GM19395 (cell line): ENCODE measurements around the gene CFAP107.
"Not testable (repeated sequence)": the region's sequence is repeated elsewhere in the genome, so short reads cannot be mapped to it uniquely, and the experiment has no call there.

Source experiments
- ATAC-seq: cut with Tn5 transposase; IDR thresholded peaks from one replicate; pipeline ENCODE4 v1.9.1; 2021; ENCODE audit warnings: mild to moderate bottlenecking, moderate library complexity; ENCODE audit not compliant: unreplicated experiment

Gene CFAP107

DNA sequence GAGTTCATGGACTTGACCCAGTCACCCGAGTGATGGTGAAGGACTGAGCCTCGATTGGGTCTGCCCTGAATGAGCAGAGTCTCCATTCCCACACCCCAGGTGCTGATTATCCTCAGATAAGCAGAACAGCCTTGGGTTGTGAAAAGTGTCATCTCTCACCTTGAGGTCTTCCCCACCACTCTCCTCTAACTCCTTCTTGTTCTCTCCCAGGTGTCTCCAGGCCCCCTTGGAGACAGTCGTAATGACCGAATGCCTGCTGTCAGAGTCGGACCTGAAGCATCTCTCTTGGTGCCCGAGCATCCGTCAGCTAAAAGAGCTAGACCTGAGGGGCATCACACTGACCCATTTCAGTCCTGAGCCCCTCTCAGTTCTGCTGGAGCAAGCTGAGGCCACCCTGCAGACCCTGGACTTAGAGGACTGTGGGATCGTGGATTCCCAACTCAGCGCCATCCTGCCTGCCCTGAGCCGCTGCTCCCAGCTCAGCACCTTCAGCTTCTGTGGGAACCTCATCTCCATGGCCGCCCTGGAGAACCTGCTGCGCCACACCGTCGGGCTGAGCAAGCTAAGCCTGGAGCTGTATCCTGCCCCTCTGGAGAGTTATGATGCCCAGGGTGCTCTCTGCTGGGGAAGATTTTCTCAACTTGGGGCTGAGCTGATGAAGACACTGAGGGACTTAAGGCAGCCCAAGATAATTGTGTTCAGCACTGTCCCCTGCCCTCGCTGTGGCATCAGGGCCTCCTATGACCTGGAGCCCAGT, 31.0 kb downstream of the CFAP107 start:
- ATAC-seq: no peak

GRCh38 chr1:12778061-12778460, 32.1 kb downstream of the CFAP107 start:
- no peak for ATAC-seq

- ATAC-seq: no peak
Observed at GRCh38 chr1:12778907-12779306, 32.9 kb downstream of the CFAP107 start.

DNA sequence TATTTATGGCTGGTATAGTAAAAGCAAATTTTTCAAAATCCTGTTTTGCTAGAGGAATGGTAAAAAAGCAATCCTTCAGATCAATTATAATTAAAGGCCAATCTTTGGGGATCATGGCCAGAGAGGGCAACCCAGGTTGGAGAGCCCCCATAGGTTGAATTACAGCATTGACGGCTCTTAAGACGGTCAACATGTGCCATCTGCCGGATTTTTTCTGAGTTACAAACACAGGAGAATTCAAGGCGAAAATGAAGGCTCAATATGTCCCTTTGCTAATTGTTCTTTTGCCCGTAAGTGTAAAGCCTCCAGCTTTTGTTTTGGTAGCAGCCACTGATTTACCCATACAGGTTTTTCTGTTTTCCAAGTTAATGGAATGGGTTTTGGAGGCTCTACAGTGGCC, 35.5 kb downstream of the CFAP107 start:
- not testable (repeated sequence) for ATAC-seq

- not testable (repeated sequence) for ATAC-seq
Observed at GRCh38 chr1:12783783-12784182, 37.8 kb downstream of the CFAP107 start.

- ATAC-seq: not testable (repeated sequence)
Observed at GRCh38 chr1:12784729-12785128, 38.7 kb downstream of the CFAP107 start.

GRCh38 chr1:12791097-12791496, 45.1 kb downstream of the CFAP107 start, which contains the start of gene PRAMEF1:
TSS of gene PRAMEF1 (plus strand) at chr1:12791397. CDS start at chr1:12793228, 1,831 bp downstream.
- not testable (repeated sequence) for ATAC-seq

DNA sequence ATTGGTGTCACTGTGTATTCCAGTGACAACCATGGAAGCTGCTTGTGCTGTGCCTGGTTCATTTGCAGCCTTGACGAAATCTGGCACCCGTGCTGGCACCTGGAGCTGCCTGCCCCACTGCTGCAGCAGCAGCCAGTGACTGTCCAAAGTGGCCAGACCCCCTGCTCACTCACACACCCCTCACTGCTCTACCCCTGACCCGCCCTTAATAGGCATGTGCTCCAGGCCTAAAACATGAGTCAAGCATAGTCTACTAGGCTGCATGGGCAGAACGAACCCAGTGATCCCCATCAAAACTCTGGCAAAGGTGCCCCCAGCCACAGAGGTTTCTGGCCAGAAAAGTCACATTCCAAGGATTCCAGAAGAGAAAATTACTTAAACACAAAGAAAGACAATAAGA, 52.9 kb downstream of the CFAP107 start:
- ATAC-seq: no peak

- ATAC-seq: no peak
Observed at GRCh38 chr1:12799730-12800129, 53.7 kb downstream of the CFAP107 start.

DNA sequence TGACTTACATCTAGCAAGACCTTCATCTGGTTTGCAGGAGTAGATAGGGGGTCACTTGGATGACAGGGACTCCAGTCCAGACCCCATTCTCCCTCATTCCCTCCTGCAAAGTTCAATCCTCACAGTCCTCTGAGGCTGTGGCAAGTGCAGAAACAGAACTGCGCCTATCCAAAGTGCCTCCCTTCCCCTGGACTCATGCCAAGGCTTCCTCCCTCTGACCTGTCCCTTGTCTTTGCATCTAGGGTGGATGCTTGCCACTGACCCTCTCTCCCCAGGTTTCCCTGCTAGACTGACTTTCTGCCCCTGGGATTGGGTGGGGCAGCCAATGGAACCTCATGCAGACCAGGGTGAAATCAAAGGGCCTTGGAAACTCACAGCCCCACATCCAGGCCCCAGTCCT, 63.9 kb downstream of the CFAP107 start:
- ATAC-seq: no peak

DNA sequence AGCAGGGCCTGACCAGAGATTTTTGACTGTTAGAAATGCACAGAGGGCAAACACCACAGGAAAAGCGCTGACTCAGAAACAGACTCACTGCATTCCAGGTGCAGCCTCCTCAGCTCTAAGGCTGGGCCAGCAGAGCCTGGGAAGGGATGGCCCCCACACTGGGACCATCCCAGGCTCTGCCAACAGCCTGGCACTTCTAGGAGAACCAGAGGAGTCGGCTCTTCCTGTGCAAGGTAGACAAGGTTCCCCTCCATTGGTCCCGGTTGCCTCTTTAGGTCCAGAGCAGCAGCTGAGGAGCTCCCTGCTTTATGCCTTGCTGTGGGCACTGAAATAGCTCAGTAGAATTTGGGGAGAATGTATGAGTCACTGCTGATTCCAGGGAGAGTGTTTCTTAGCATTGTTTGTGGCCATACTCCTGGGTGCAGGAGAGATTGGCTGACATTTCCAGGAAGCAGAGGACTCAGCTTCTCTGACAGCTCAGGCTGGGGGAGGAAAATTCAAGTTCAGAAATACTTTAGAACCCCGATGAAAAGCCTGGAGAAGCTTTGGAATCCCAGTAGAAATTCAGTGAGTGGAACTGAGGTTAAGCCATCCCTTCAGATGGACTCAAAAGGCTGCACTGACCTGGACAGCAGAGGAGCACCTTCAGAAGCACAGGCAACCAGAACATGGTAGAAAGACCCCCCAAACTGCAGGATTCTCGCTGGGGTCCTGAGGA, 64.8 kb downstream of the CFAP107 start:
- ATAC-seq: no peak

- no peak for ATAC-seq
Observed at GRCh38 chr1:12811409-12811784, 65.4 kb downstream of the CFAP107 start.
